GM19043 (cell line): ENCODE measurements around the gene ZNF212.
A peak's percentile ranks its signal among the peaks of the same experiment; 100 is the strongest.

Experiments
- ATAC-seq: cut with Tn5 transposase; IDR thresholded peaks from one replicate; pipeline ENCODE4 v1.9.1; 2021; ENCODE audit warnings: low read depth; ENCODE audit not compliant: unreplicated experiment

The ZNF212 gene

GRCh38 chr7:149239345-149240143 lies at the start of gene ZNF212:
Gene ZNF212 (plus strand): TSS chr7:149239651. CDS start chr7:149239779, 128 bp downstream.
- peak; percentile 99 for ATAC-seq

- no peak for ATAC-seq
Observed at GRCh38 chr7:149191851-149192250, 47.6 kb upstream of the ZNF212 start.

GRCh38 chr7:149194799-149195179 lies 44.7 kb upstream of the ZNF212 start:
- ATAC-seq, result no peak

- peak; percentile 91 for ATAC-seq
Observed at GRCh38 chr7:149195180-149196150, 44.0 kb upstream of the ZNF212 start, which contains the start of gene ZNF282. Gene ZNF282 (plus strand): TSS chr7:149195546. CDS start chr7:149195590, 44 bp downstream.

- no peak for ATAC-seq
Observed at GRCh38 chr7:149196151-149196704, 43.2 kb upstream of the ZNF212 start.

- no peak for ATAC-seq
Observed at GRCh38 chr7:149196705-149197171, 42.7 kb upstream of the ZNF212 start.

- no peak for ATAC-seq
Observed at GRCh38 chr7:149197675-149198074, 41.8 kb upstream of the ZNF212 start.

GRCh38 chr7:149198161-149198816 lies 41.2 kb upstream of the ZNF212 start:
- no peak for ATAC-seq

- ATAC-seq, result no peak
Observed at GRCh38 chr7:149199234-149199995, 40.0 kb upstream of the ZNF212 start.

- ATAC-seq, result no peak
Observed at GRCh38 chr7:149202831-149203231, 36.6 kb upstream of the ZNF212 start.

- ATAC-seq, result no peak
Observed at GRCh38 chr7:149205690-149206381, 33.6 kb upstream of the ZNF212 start.

GRCh38 chr7:149207324-149208035 lies 32.0 kb upstream of the ZNF212 start:
- no peak for ATAC-seq

- ATAC-seq, result peak; percentile 71
Observed at GRCh38 chr7:149209518-149210269, 29.8 kb upstream of the ZNF212 start.

- ATAC-seq, result no peak
Observed at GRCh38 chr7:149210551-149210950, 28.9 kb upstream of the ZNF212 start.

- ATAC-seq, result no peak
Observed at GRCh38 chr7:149214020-149214720, 25.3 kb upstream of the ZNF212 start.

GRCh38 chr7:149216402-149216801 lies 23.0 kb upstream of the ZNF212 start:
- no peak for ATAC-seq

- ATAC-seq, result no peak
Observed at GRCh38 chr7:149217570-149217969, 21.9 kb upstream of the ZNF212 start.
